Astrocyte (in vitro differentiated cells and primary cell): Measurements from ENCODE around the gene MCRS1.

Source experiments
- EZH2 ChIP-seq: IDR thresholded peaks from 2 replicates; pipeline ENCODE4 v1.6.1; 2012; ENCODE audit warnings: mild to moderate bottlenecking, low read length, inconsistent platforms; ENCODE audit not compliant: insufficient read depth
- TF ChIP-seq, protein P1 (sequence below): IDR thresholded peaks from 2 replicates; pipeline ENCODE4 v1.5.1; 2011; ENCODE audit warnings: low read depth, mild to moderate bottlenecking, inconsistent platforms, low read length, moderate library complexity; ENCODE audit not compliant: insufficient read depth

DNA sequence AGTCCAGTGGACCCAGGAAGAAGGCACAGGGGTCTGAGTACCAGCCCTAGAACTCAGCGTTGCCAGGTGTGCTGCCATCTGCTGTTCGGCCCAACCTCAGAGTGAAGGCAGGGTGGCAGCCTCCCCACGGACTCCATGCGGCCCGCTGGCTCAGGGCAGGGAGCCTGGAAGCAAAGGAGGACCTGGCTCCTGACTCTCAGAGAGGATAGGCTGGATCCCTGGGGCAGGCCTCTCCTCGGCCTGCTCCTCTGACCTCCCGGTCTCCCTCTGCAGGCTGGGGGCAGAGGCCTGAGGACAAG, 10.1 kb downstream of the MCRS1 start:
- no peak for TF ChIP-seq EZH2
- TF ChIP-seq, protein P1, sequence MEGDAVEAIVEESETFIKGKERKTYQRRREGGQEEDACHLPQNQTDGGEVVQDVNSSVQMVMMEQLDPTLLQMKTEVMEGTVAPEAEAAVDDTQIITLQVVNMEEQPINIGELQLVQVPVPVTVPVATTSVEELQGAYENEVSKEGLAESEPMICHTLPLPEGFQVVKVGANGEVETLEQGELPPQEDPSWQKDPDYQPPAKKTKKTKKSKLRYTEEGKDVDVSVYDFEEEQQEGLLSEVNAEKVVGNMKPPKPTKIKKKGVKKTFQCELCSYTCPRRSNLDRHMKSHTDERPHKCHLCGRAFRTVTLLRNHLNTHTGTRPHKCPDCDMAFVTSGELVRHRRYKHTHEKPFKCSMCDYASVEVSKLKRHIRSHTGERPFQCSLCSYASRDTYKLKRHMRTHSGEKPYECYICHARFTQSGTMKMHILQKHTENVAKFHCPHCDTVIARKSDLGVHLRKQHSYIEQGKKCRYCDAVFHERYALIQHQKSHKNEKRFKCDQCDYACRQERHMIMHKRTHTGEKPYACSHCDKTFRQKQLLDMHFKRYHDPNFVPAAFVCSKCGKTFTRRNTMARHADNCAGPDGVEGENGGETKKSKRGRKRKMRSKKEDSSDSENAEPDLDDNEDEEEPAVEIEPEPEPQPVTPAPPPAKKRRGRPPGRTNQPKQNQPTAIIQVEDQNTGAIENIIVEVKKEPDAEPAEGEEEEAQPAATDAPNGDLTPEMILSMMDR: no peak
